Osteoblast (primary cell): ENCODE data around the gene CENPV. TPM values are rescaled to one million over a fixed set of nuclear protein-coding genes. Genes with fewer than 3 reads are reported as not detected.

Source experiments
- DNase-seq: peaks from one replicate; pipeline ENCODE4 v3.0.0; 2011; ENCODE audit warnings: low spot score, mixed read lengths; ENCODE audit not compliant: insufficient read length; ENCODE audit errors: missing footprints
- H2AFZ ChIP-seq: 2 replicates; pipeline ENCODE4 v1.6.0; 2011; ENCODE audit warnings: mild to moderate bottlenecking, low read length
- H3K27ac ChIP-seq: 2 replicates; pipeline ENCODE4 v1.5.1; 2011; ENCODE audit warnings: mild to moderate bottlenecking, low read depth, low read length, moderate library complexity
- H3K27me3 ChIP-seq: 2 replicates; pipeline ENCODE4 v1.6.0; 2012; ENCODE audit warnings: mild to moderate bottlenecking, control low read depth, inconsistent platforms, low read length, moderate library complexity; ENCODE audit not compliant: insufficient read depth
- H3K36me3 ChIP-seq: 2 replicates; pipeline ENCODE4 v1.5.1; 2011; ENCODE audit warnings: mild to moderate bottlenecking, low read length, control low read depth, moderate library complexity; ENCODE audit not compliant: insufficient read depth
- H3K4me1 ChIP-seq: 2 replicates; pipeline ENCODE4 v1.5.1; 2011; ENCODE audit warnings: mild to moderate bottlenecking, low read length, control low read depth, moderate library complexity; ENCODE audit not compliant: insufficient read depth
- H3K4me2 ChIP-seq: 2 replicates; pipeline ENCODE4 v1.6.0; 2011; ENCODE audit warnings: mild to moderate bottlenecking, low read length; ENCODE audit not compliant: insufficient read depth
- H3K4me3 ChIP-seq: fragments of 200-600 bp; sonication (generic); 3 replicates; pipeline ENCODE4 v1.5.1; 2012; ENCODE audit warnings: mild to moderate bottlenecking, low read length, inconsistent platforms; ENCODE audit not compliant: insufficient read depth
- H3K79me2 ChIP-seq: 2 replicates; pipeline ENCODE4 v1.6.0; 2012; ENCODE audit warnings: mild to moderate bottlenecking, low read length, control low read depth, inconsistent platforms; ENCODE audit not compliant: insufficient read depth
- H3K9me3 ChIP-seq: 2 replicates; pipeline ENCODE4 v1.5.1; 2011; ENCODE audit warnings: low read depth, low read length, control low read depth
- H4K20me1 ChIP-seq: 2 replicates; pipeline ENCODE4 v1.6.0; 2012; ENCODE audit warnings: mild to moderate bottlenecking, low read length, control low read depth; ENCODE audit not compliant: insufficient read depth
- total RNA-seq: library from RNA; depleted of rRNA; stranded (reverse); fragments of >200 nt; gene quantifications from 2 replicates; pipeline ENCODE4 v1.2.3, GENCODE V29; 2012
- TF ChIP-seq, protein P1 (sequence below): IDR thresholded peaks from 2 replicates; pipeline ENCODE4 v1.5.1; 2011; ENCODE audit warnings: mild to moderate bottlenecking, low read depth, low read length, moderate library complexity; ENCODE audit errors: extremely low read depth

CENPV gene
- total RNA-seq, 1 donor = 5.1 TPM

DNA sequence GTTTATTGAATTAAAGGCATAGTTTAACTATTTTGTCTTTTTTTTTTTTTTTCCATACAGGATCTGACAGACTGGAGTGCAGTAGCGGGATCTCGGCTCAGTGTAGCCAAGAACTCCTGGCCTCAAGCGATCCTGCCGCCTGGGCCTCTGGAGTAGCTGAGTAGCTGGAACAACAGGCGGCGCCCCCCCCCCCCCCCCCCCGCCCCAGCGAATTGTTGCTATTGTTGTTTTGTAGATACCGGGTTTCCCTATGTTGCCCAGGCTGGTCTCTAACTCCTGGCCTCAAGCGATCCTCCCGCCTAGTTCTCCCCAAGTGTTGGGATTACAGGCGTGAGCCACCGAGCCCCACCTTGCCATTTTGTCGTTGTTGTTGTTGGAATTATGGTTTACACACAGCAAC lies 1.3 kb upstream of the CENPV start:
- TF ChIP-seq, protein P1, sequence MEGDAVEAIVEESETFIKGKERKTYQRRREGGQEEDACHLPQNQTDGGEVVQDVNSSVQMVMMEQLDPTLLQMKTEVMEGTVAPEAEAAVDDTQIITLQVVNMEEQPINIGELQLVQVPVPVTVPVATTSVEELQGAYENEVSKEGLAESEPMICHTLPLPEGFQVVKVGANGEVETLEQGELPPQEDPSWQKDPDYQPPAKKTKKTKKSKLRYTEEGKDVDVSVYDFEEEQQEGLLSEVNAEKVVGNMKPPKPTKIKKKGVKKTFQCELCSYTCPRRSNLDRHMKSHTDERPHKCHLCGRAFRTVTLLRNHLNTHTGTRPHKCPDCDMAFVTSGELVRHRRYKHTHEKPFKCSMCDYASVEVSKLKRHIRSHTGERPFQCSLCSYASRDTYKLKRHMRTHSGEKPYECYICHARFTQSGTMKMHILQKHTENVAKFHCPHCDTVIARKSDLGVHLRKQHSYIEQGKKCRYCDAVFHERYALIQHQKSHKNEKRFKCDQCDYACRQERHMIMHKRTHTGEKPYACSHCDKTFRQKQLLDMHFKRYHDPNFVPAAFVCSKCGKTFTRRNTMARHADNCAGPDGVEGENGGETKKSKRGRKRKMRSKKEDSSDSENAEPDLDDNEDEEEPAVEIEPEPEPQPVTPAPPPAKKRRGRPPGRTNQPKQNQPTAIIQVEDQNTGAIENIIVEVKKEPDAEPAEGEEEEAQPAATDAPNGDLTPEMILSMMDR = no peak
- H3K79me2 ChIP-seq = peaks cover 4% of the 10 kb centered on the region
- H3K36me3 ChIP-seq = no peaks in the 10 kb centered on the region
- no peak for DNase-seq
- H2AFZ ChIP-seq = no peak overlapping the region
- H3K4me1 ChIP-seq = peaks cover 11% of the 10 kb centered on the region
- no peak overlapping the region for H3K27ac ChIP-seq
- H3K9me3 ChIP-seq = no peaks in the 10 kb centered on the region
- no peaks in the 10 kb centered on the region for H4K20me1 ChIP-seq
- H3K4me2 ChIP-seq = no peak overlapping the region
- no peaks in the 10 kb centered on the region for H3K27me3 ChIP-seq
- H3K4me3 ChIP-seq = no peak overlapping the region

DNA sequence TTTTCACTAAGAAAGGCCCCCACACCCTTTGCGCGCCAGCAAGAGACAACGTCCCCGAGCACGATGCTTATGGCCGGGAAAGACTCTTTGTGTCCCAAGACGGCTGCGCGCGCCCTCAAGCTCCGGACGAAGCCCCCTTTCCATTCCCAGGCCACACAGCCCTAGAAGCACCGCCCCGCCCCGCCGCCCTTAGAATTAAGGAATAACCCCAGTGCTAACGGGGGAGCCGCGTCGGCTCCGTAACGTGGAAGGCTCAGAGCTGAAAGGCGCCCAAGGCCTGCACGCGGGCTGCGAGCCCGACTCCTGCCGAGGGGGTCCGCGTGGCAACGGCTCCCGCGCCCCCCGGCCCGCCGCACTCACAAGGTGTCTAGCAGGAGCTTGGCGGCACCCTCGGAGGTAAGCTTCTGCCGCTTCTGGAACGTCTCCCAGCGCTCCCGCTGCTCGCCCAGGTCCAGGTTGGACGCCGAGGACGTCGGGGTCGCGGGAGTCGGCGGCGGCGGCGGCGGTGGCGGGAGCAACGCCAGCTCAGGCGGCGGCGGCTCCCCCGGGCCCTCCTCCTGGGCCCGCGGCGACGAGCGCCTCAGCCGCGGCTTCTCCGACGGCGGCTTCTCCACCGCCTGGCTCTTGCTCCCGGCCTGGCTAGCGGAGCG lies 477 bp downstream of the CENPV start:
- no peaks in the 10 kb centered on the region for H3K9me3 ChIP-seq
- peaks cover 4% of the 10 kb centered on the region for H3K79me2 ChIP-seq
- peak overlapping the region; percentile 90 for H2AFZ ChIP-seq
- H4K20me1 ChIP-seq = no peaks in the 10 kb centered on the region
- no peaks in the 10 kb centered on the region for H3K27me3 ChIP-seq
- DNase-seq = peak; percentile 93
- peak overlapping the region; percentile 84 for H3K4me3 ChIP-seq
- H3K4me2 ChIP-seq = peak overlapping the region; percentile 96
- H3K27ac ChIP-seq = peak overlapping the region; percentile 76
- TF ChIP-seq, protein P1 = no peak
- H3K36me3 ChIP-seq = peaks cover 5% of the 10 kb centered on the region
- H3K4me1 ChIP-seq = peaks cover 11% of the 10 kb centered on the region

DNA sequence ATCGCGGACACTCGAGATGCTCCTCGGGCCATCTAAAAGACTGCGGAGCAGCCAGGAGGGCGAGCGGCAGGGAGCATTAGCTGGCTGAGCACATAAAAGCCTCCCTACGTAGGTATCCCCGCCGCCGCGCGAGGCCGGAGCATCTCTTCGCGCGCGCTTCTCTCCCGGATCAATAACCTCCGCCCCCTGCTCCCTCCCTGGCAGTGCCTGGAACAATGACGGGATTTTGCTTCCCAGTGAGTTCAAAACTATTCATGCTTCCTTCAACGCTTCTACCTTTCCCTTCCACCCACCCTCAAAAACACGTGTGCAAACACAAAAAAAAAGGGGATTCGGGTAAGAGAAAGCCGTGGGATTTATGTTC lies 984 bp downstream of the CENPV start:
- H3K27ac ChIP-seq = peak overlapping the region; percentile 76
- H3K4me2 ChIP-seq = peak overlapping the region; percentile 96
- TF ChIP-seq, protein P1 = no peak
- H3K36me3 ChIP-seq = peaks cover 5% of the 10 kb centered on the region
- peaks cover 11% of the 10 kb centered on the region for H3K4me1 ChIP-seq
- H3K4me3 ChIP-seq = peak overlapping the region; percentile 84
- peak; percentile 85 for DNase-seq
- no peaks in the 10 kb centered on the region for H3K9me3 ChIP-seq
- H3K79me2 ChIP-seq = peaks cover 4% of the 10 kb centered on the region
- peak overlapping the region; percentile 90 for H2AFZ ChIP-seq
- no peaks in the 10 kb centered on the region for H4K20me1 ChIP-seq
- no peaks in the 10 kb centered on the region for H3K27me3 ChIP-seq

DNA sequence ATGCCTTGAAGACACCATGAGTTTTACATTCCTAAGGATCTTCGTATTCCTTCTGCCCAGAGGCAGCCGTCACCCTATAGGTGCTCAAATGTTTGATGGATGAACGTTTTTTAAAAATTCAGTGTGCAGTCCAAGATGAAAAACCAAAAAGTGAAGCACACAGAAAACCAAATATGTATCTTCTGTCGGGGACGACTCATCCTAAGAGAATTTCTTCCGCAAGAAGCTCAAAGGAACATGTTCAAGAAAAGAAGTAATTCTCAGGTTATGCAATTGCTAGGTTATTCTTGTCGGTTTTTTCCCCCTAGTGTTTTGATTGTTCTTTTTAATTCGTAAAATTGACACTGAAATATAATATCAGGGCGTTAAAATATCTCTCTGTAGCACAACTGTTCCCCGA lies 1.4 kb downstream of the CENPV start:
- H3K9me3 ChIP-seq = no peaks in the 10 kb centered on the region
- no peaks in the 10 kb centered on the region for H4K20me1 ChIP-seq
- peak overlapping the region; percentile 96 for H3K4me2 ChIP-seq
- H3K4me1 ChIP-seq = peaks cover 11% of the 10 kb centered on the region
- H3K27me3 ChIP-seq = no peaks in the 10 kb centered on the region
- H2AFZ ChIP-seq = peak overlapping the region; percentile 90
- DNase-seq = peak; percentile 83
- peaks cover 5% of the 10 kb centered on the region for H3K36me3 ChIP-seq
- H3K79me2 ChIP-seq = peaks cover 4% of the 10 kb centered on the region
- peak overlapping the region; percentile 84 for H3K4me3 ChIP-seq
- peak overlapping the region; percentile 76 for H3K27ac ChIP-seq
- TF ChIP-seq, protein P1 = no peak
